Activated naive CD8-positive, alpha-beta T cell treated with anti-CD3 and anti-CD28 coated beads, Interleukin-2, amount 10 ng/mL, durations not matched to agents 7 days and 5 days (primary cell): ENCODE results near the gene NPAS1. TPM values are rescaled to one million over a fixed set of nuclear protein-coding genes. Genes with fewer than 3 reads are reported as not detected.

Experiments
- ATAC-seq: fragments of 150-1000 bp; cut with Tn5 transposase; one replicate; pipeline ENCODE4 v1.10.0; 2021; ENCODE audit warnings: low read depth, moderate library complexity
- POLR2A ChIA-PET: fragments of 350-600 bp; sonication (Branson Sonifier 250); formaldehyde crosslinking; loops from one replicate; lab custom pipeline; 2021; ENCODE audit warnings: antibody characterized with exemption; lab: Charles Lee
- DNase-seq: peaks from one replicate; pipeline ENCODE4 v3.0.0; 2021
- H3K27ac Mint-ChIP-seq: one replicate; pipeline ENCODE4 v1.8.0; 2022; ENCODE audit warnings: mild to moderate bottlenecking, mixed read lengths
- H3K27me3 Mint-ChIP-seq: one replicate; pipeline ENCODE4 v1.8.0; 2022; ENCODE audit warnings: mild to moderate bottlenecking, moderate library complexity, mixed read lengths
- H3K36me3 Mint-ChIP-seq: one replicate; pipeline ENCODE4 v1.8.0; 2021; ENCODE audit warnings: mild to moderate bottlenecking, mixed read lengths
- H3K4me1 Mint-ChIP-seq: one replicate; pipeline ENCODE4 v1.8.0; 2021; ENCODE audit warnings: mixed read lengths
- H3K4me3 Mint-ChIP-seq: one replicate; pipeline ENCODE4 v1.8.0; 2022; ENCODE audit warnings: mild to moderate bottlenecking, moderate library complexity, mixed read lengths
- H3K9me3 Mint-ChIP-seq: one replicate; pipeline ENCODE4 v1.8.0; 2021; ENCODE audit warnings: mixed read lengths
- total RNA-seq, 2 experiments: library from RNA; stranded (reverse); gene quantifications; one replicate each; pipeline ENCODE4 v1.2.3, GENCODE V29; 2021

Gene NPAS1
- total RNA-seq, 2 experiments from 2014 or later = 0.43 to 0.61 TPM

DNA sequence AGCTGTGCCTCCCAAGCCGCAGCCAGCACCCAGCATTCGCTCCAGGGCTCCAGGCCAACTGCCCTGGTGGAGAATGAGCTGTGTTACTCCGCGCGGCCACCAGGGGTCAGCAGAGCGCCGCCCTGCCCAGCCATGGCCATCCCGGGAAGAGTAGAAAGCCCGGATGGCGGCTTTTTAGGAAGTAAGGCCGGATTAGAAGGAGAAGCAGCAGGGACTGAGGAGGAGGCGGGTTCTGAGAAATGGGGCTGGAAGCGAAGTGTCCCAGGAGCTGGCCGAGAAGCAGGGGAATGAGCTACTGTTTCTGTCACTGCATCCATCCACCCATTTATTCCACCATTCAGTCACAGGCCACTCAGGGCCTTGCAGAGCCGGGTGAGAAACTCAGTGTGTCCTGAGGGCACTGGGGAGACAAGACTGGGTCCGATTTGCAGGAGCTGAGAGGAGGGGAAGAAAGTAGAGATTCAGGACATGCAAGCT, 6.6 kb upstream of the NPAS1 start:
- H3K27me3 Mint-ChIP-seq = peaks cover 16% of the 10 kb centered on the region
- no peak overlapping the region for H3K27ac Mint-ChIP-seq
- ATAC-seq (peak; percentile 65), DNase-seq (peak; percentile 81)
- H3K36me3 Mint-ChIP-seq = no peaks in the 10 kb centered on the region
- H3K9me3 Mint-ChIP-seq = no peaks in the 10 kb centered on the region
- H3K4me3 Mint-ChIP-seq = peak overlapping the region; percentile 18
- peaks cover 8% of the 10 kb centered on the region for H3K4me1 Mint-ChIP-seq
- POLR2A ChIA-PET = interaction anchor here (0.8 kb wide), 1 partner anchor 144 kb away, joined by 3 read pairs; no protein-coding TSS in a partner anchor

DNA sequence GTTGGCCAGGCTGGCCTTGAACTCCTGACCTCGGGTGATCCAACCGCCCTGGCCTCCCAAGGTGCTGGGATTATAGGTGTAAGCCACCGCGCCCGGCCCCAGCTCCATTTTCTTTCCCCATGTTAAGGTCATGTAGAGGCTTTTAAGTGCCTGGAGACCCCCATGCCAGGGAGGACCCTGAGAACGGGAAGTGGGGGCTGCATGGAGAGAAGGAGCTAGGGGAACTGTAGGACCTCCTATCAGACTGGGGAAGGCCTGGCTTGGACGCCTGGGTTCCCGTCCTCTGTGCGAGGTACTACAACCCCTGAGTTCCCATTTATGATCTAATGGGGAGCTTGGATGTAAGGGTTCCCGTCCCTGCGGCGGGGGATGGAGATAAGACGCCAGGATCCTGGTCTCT, 714 bp upstream of the NPAS1 start:
- H3K4me1 Mint-ChIP-seq = peaks cover 6% of the 10 kb centered on the region
- no peaks in the 10 kb centered on the region for H3K36me3 Mint-ChIP-seq
- no peaks in the 10 kb centered on the region for H3K9me3 Mint-ChIP-seq
- ATAC-seq (peak; percentile 10), DNase-seq (no peak)
- H3K4me3 Mint-ChIP-seq = no peak overlapping the region
- peaks cover 45% of the 10 kb centered on the region for H3K27me3 Mint-ChIP-seq
- H3K27ac Mint-ChIP-seq = no peak overlapping the region
- POLR2A ChIA-PET = interaction anchor here (0.6 kb wide), 1 partner anchor 145 kb away, joined by 3 read pairs; no protein-coding TSS in a partner anchor

DNA sequence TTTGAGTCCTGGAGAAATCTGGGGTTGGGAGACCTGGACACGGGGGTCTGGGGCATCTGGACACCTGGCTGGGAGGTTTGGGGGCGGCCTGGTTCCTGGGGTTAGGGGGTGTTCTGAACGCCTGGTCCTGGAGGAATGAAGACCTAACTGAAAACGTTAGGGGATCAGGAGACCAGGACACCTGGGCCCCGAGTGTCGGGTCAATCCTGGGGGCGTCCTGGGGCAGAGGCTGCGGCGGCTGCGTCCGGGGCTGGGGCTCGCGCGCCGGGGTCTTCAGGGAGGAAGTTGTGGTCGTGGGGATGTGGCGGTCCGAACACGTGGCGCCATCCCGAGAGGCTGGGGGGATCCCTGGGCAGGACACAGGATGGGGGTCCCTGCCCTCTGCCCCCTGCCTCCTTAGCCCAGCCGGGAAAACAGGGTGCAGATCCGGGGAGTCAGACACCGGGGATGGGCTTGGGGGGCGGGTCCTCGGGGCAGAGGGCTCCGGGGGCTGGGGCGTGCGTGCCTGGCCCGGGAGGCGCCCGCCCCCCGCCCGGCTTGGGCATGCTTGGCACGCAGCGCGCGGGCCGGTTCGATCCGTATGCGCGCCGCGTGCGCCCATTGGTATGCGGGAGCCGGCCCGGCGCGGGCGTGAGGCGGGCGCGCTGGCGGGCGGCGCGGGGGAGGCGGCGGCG, 632 bp downstream of the NPAS1 start:
- ATAC-seq = no peak
- Mint-ChIP-seq H3K27me3 (peaks cover 52% of the 10 kb centered on the region), H3K4me1 (peaks cover 6% of the 10 kb centered on the region), H3K9me3 (no peaks in the 10 kb centered on the region), H3K27ac (no peak overlapping the region), H3K36me3 (no peaks in the 10 kb centered on the region), H3K4me3 (peak overlapping the region; percentile 30)
- no peak for DNase-seq
- POLR2A ChIA-PET = interaction anchor here (0.6 to 0.7 kb wide), 2 partner anchors 356 to 486 kb away, joined by 3 to 5 read pairs; no protein-coding TSS in a partner anchor

DNA sequence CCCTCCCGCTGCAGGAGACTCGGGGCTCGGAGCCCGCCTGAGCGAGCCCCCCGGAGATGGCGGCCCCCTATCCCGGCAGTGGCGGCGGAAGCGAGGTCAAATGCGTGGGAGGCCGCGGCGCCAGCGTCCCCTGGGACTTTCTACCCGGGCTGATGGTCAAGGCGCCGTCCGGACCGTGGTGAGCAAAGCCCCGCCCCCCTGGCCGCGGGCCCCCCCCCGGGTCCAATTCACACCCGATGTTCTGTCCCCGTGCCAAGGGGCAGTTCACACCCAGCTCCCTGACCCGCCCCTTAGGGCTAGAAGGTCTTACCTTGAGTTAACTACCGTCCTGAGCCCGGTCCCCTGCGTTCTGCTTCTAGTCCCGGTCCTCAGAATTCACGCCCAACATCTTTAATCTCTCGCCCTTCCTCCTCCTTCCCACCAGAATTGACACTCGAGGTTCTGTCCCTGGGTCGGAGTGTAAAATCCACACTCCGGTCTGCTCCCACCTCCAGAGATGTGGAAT, 1.4 kb downstream of the NPAS1 start:
- Mint-ChIP-seq H3K27me3 (peaks cover 55% of the 10 kb centered on the region), H3K9me3 (no peaks in the 10 kb centered on the region), H3K36me3 (no peaks in the 10 kb centered on the region), H3K4me3 (peak overlapping the region; percentile 22), H3K27ac (peak overlapping the region; percentile 38), H3K4me1 (peaks cover 6% of the 10 kb centered on the region)
- POLR2A ChIA-PET = interaction anchor here (0.7 kb wide), 1 partner anchor 487 kb away, joined by 5 read pairs; no protein-coding TSS in a partner anchor
- ATAC-seq (no peak), DNase-seq (no peak)

DNA sequence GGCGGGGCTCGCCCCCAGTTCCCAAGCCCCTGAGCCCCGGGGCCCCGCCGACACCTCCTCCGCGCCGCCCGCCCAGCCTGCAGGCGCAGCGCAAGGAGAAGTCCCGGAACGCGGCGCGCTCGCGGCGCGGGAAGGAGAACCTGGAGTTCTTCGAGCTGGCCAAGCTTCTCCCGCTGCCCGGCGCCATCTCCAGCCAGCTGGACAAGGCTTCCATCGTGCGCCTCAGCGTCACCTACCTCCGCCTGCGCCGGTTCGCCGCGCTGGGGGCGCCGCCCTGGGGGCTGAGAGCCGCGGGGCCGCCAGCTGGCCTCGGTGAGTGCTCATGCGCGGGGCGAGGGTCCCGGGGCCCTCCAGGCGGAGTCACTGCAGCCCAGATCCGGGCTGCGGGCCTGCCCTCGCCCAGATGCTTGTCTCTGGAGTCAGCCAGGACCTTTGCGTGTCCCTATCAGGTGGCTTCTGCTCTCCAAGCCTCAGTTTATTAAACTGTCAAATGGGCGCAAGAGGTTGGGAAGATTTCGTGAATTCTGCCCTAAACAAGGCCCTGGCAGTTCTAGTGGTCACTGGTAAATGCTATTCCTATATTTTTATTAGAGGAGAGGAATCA, 2.0 kb downstream of the NPAS1 start:
- H3K4me3 Mint-ChIP-seq = no peak overlapping the region
- H3K27me3 Mint-ChIP-seq = peaks cover 61% of the 10 kb centered on the region
- POLR2A ChIA-PET = no interaction called here
- no peaks in the 10 kb centered on the region for H3K36me3 Mint-ChIP-seq
- H3K9me3 Mint-ChIP-seq = no peaks in the 10 kb centered on the region
- ATAC-seq (no peak), DNase-seq (no peak)
- no peak overlapping the region for H3K27ac Mint-ChIP-seq
- peaks cover 6% of the 10 kb centered on the region for H3K4me1 Mint-ChIP-seq

DNA sequence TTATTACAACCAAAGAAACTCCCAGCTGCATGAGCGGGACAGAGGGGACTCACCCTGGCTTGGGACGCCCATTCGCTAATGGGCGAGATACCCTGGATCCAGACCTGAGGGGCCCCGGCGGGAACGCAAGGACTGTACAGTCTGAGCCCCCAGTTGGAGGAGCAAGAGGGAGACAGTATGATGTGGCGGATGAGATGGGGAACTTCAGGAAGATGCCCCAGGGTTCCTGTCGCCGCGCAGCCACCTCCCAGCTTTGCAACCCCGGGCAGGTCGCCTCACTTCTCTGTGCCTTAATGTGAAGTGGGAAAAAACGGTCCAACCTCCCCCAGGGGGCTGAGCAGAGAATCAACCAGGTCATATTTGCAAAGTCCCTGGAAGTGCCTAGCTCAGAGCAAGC, 2.5 kb downstream of the NPAS1 start:
- DNase-seq (no peak), ATAC-seq (no peak)
- Mint-ChIP-seq H3K9me3 (no peaks in the 10 kb centered on the region), H3K36me3 (no peaks in the 10 kb centered on the region), H3K27ac (no peak overlapping the region), H3K27me3 (peaks cover 65% of the 10 kb centered on the region), H3K4me1 (peaks cover 6% of the 10 kb centered on the region), H3K4me3 (no peak overlapping the region)
- POLR2A ChIA-PET = interaction anchor here (1.0 kb wide), 1 partner anchor 55 kb away, joined by 3 read pairs; no protein-coding TSS in a partner anchor

DNA sequence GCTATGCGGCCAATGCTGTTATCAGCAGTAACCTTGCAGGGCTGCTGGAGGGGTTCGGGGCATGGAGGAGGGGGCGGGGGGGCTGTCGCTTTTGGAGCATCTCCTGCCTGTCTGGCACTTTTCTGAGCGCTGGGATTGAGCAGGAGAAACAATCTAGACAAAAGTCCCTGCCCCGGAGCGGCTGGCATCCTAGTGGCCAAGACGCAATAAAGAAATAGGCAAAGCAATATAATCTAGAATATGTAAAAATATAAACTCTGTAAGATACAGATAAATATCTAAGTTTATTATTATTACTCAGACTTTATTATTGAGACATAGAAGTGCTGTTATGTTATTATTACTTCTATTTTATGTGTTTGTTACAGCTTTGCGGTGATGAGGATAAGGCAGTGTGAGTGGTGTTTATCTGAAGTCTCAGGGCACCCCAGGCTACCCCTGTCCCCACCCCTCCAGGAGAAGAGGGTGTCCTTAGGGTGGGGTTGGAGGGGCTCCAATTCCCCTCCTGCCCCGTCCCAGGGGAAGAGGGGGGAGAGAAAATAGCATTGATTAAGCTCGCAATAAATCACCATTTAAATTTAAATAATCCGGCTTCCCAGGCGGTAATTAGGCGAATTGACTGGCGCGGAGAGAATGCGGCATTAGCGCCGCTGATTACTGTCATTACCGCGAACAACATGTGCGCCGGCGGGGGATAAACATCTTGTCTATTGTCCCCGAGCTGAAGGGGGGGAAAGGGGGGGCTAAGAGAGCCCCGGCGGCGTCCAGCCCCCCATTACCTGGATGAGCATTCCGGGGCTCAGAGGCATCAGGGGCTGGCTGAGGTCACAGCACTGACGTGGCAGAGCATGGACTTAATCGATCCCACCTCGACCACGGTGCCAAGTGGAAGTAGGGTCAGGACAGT, 3.2 kb downstream of the NPAS1 start:
- Mint-ChIP-seq H3K4me1 (peaks cover 8% of the 10 kb centered on the region), H3K4me3 (no peak overlapping the region), H3K36me3 (no peaks in the 10 kb centered on the region), H3K9me3 (no peaks in the 10 kb centered on the region), H3K27me3 (peaks cover 71% of the 10 kb centered on the region), H3K27ac (no peak overlapping the region)
- DNase-seq (no peak), ATAC-seq (no peak)
- POLR2A ChIA-PET = interaction anchor here (0.6 to 1.0 kb wide), 2 partner anchors 54 to 103 kb away, joined by 3 to 5 read pairs; no protein-coding TSS in a partner anchor

DNA sequence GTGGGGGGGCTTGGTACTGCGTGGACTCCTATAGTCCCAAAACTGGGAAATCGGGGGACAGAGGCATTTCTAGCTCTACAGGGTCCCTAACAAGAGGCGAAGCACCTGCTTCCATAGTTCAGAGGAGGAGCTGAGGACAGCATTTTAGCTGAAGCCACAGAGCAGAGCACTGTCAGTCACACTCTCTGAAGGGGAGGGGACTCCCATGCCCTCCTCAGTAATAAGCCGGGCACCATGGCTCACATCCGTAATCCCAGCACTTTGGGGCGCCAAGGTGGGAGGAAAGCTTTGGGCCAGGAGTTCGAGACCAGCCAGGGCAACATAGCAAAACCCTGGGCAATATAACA, 3.8 kb downstream of the NPAS1 start:
- ATAC-seq = no peak

DNA sequence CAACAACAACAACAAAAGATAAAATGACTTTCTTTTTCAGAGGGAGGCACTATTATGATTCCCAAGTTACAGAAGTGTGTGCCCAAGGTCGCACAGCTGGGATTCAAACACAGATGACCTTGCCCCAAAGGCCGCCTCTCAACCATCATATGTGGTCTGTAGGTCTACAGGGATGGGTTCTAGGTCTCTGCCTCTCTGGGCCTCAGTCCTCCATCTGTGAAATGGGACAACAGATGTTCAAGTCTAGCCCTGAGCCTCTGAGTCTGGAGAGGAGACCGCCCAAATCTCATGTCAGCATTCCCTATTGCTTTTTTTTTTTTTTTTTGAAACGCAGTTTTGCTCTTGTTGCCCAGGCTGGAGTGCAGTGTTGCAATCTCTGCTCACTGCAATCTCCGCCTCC, 4.9 kb downstream of the NPAS1 start:
- no peak for ATAC-seq
- H3K4me1 Mint-ChIP-seq = peaks cover 6% of the 10 kb centered on the region

More for the DNA sequence above, 3.8 kb downstream of the NPAS1 start:
- Mint-ChIP-seq H3K4me1 (peaks cover 8% of the 10 kb centered on the region), H3K36me3 (no peaks in the 10 kb centered on the region), H3K27me3 (peaks cover 74% of the 10 kb centered on the region), H3K4me3 (no peak overlapping the region), H3K9me3 (no peaks in the 10 kb centered on the region), H3K27ac (no peak overlapping the region)
- POLR2A ChIA-PET = no interaction called here
- no peak for DNase-seq

DNA sequence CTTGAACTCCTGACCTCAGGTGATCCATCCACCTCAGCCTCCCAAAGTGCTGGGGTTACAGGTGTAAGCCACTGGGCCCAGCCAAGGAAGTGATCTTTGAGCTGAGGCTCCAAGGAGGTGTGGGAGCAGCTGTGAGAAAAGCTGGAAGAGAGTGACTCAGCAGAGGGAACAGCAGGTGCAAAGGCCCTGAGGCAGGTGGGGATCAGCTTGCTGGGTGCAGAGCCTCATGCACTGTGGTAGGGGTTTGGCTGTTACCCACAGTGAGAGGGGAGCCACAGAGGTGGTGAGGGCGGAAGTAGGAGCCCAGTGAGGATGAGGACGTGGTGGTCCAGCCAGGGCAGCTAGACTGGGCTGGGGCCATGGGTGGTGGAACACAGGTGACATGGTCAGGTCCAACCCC, 6.5 kb downstream of the NPAS1 start:
- ATAC-seq = no peak
- H3K4me3 Mint-ChIP-seq = no peak overlapping the region
- no peak overlapping the region for H3K27ac Mint-ChIP-seq
- POLR2A ChIA-PET = interaction anchor here (0.6 kb wide), 1 partner anchor 233 kb away, joined by 3 read pairs; no protein-coding TSS in a partner anchor
- H3K9me3 Mint-ChIP-seq = no peaks in the 10 kb centered on the region
- H3K4me1 Mint-ChIP-seq = peaks cover 6% of the 10 kb centered on the region
- DNase-seq = no peak
- H3K36me3 Mint-ChIP-seq = no peaks in the 10 kb centered on the region
- H3K27me3 Mint-ChIP-seq = peaks cover 75% of the 10 kb centered on the region

More for the DNA sequence above, 4.9 kb downstream of the NPAS1 start:
- Mint-ChIP-seq H3K9me3 (no peaks in the 10 kb centered on the region), H3K4me3 (no peak overlapping the region), H3K27me3 (peaks cover 71% of the 10 kb centered on the region), H3K27ac (no peak overlapping the region), H3K36me3 (no peaks in the 10 kb centered on the region)
- POLR2A ChIA-PET = no interaction called here
- DNase-seq = no peak

DNA sequence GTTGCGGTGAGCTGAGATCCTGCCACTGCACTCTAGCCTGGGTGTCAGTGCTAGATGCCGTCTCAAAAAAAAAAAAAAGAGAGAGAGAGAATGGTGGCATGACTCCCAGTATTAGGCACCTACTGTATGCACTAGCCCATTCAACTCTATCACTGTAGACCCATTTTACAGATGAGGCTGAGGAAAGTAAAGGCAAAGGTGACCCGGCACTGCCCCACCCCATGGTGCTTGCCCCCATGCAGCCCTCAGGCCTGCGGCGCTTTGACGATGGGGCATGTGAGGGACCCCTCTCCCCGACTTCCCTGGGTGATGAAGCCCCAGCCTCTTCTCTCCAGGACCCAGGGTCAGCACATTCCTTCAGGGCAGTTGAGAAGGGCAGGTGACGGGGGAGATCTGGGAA, 7.3 kb downstream of the NPAS1 start:
- Mint-ChIP-seq H3K36me3 (no peaks in the 10 kb centered on the region), H3K4me1 (peaks cover 6% of the 10 kb centered on the region), H3K27ac (no peak overlapping the region), H3K9me3 (no peaks in the 10 kb centered on the region), H3K27me3 (peaks cover 76% of the 10 kb centered on the region), H3K4me3 (no peak overlapping the region)
- ATAC-seq = no peak
- POLR2A ChIA-PET = no interaction called here
- no peak for DNase-seq

DNA sequence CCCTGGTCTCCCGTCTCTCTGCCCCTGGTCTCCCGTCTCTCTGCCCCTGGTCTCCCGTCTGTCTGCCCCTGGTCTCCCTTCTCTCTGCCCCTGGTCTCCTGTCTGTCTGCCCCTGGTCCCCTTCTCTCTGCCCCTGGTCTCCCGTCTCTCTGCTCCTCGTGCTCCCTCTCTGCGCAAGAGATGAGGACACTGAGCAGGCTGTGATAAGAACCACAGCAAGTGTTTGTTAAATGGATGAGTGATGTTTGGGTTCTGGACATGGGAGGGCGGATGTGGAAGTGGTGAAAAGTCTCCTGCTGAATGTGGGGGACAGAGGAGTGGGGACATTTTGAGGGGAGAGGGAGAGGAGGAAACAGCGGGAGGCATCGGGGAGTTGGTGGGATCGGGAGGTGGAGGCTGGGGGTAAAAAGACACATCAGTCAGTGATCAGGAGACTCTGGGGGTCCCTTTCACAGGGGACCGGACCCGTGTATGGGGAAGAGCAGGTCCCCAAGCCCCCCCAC, 8.0 kb downstream of the NPAS1 start:
- no peak for ATAC-seq
- no peak overlapping the region for H3K27ac Mint-ChIP-seq
- POLR2A ChIA-PET = no interaction called here
- no peaks in the 10 kb centered on the region for H3K36me3 Mint-ChIP-seq
- peaks cover 7% of the 10 kb centered on the region for H3K4me1 Mint-ChIP-seq
- no peak for DNase-seq
- no peak overlapping the region for H3K4me3 Mint-ChIP-seq
- no peaks in the 10 kb centered on the region for H3K9me3 Mint-ChIP-seq
- peaks cover 76% of the 10 kb centered on the region for H3K27me3 Mint-ChIP-seq

DNA sequence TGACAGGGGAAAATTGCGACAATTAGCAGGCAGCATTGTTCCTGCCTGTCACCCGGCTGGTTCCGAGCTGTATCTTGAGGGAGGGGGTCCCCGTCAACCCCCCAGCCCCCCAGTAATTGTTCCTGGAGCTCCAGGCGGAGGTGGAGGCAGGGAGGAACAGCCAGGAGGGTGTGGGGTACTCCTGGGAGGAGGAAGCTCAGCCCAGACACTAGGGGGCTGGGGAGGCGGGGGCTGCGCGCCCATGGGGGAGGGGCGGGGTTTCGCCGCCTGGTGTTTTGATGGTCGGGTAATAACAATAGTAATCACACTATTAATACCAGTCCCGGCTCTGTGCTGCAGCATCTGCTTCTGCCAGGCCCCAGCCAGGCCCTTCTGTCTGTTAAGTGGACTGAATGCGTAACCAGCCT, 8.6 kb downstream of the NPAS1 start:
- peaks cover 4% of the 10 kb centered on the region for H3K4me1 Mint-ChIP-seq
- peaks cover 70% of the 10 kb centered on the region for H3K27me3 Mint-ChIP-seq
- H3K27ac Mint-ChIP-seq = no peak overlapping the region
- no peak for DNase-seq
- no peak for ATAC-seq
- POLR2A ChIA-PET = no interaction called here
- H3K36me3 Mint-ChIP-seq = no peaks in the 10 kb centered on the region
- no peaks in the 10 kb centered on the region for H3K9me3 Mint-ChIP-seq
- no peak overlapping the region for H3K4me3 Mint-ChIP-seq
